Gastroesophageal sphincter (tissue), 3 donors: ENCODE data around the gene ZC3H15.

Source experiments
- CTCF ChIP-seq, 4 experiments: fragments of 200-600 bp in 2 of 4; fragments of 450-650 bp in 2 of 4; sonication (generic) in 1 of 4; IDR thresholded peaks; one replicate each; pipeline ENCODE4 v1.5.1; 2017 to 2019; ENCODE audit warnings: antibody characterized with exemption in 4 of 4, mild to moderate bottlenecking in 2 of 4, moderate library complexity in 2 of 4
- EP300 ChIP-seq: sonication (generic); formaldehyde crosslinking; IDR thresholded peaks from one replicate; pipeline ENCODE4 v1.6.1; 2017; ENCODE audit warnings: antibody characterized with exemption, mild to moderate bottlenecking
- POLR2A ChIP-seq, 2 donors: fragments of 450-650 bp; IDR thresholded peaks; one replicate each; pipeline ENCODE4 v1.6.1; 2017; ENCODE audit warnings: antibody characterized with exemption in 2 of 2, mild to moderate bottlenecking in 2 of 2, moderate library complexity in 1 of 2

GRCh38 chr2:186503827-186504606 is 18.0 kb downstream of the ZC3H15 start:
- TF ChIP-seq EP300: no peak
- peak; percentile 59 to 66 (median 60) for TF ChIP-seq CTCF (IDR thresholded peaks at IDR 0.05)
- TF ChIP-seq POLR2A (IDR thresholded peaks at IDR 0.05): no peak
